ENCODE data around the gene SH2D6. TPM values are rescaled to one million over a fixed set of nuclear protein-coding genes. Genes with fewer than 3 reads are reported as not detected.

Gene SH2D6
- total RNA-seq, 1 experiment from 2014 or later: 2.3 TPM

DNA sequence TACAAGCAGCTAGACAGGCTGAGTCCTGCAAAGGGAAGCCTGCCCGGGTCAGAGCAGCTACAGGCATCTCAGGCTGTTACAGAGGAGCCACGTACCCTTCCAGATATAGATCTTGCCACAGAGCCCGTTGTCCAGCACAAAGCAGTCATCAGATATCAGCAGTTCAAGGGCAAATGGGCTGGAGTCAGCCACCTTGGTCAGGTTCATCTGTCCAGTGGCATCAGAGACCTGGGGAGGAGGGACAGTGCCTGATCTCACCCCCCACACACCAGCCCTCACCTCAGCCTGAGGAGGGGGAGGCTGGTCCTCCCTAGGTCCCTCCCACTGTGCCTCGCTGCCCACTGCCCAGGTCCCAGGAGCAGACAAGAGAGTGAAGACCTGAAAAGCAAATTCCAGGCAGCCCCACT is 20.6 kb upstream of the SH2D6 start:
- Histone ChIP-seq H3K9me2 (ENCODE audit: insufficient read depth) (no peaks in the 10 kb centered on the region), H3K27me3 (ENCODE audit: insufficient read depth, low read depth) (no peaks in the 10 kb centered on the region), H3K9me3 (ENCODE audit: insufficient read depth, low read depth) (no peaks in the 10 kb centered on the region), H3F3A (ENCODE audit: insufficient read depth, low read depth) (peaks cover 27% of the 10 kb centered on the region), H3K4me3 (no peak overlapping the region), H2AFZ (no peak overlapping the region), H3K36me3 (ENCODE audit: low read depth) (0 out of 2 replicates have a peak, but pooled peaks cover 10% of the 10 kb centered on the region), H4K20me1 (ENCODE audit: insufficient read depth) (no peaks in the 10 kb centered on the region), H3K79me2 (ENCODE audit: low read depth) (no peaks in the 10 kb centered on the region), H3K4me1 (replicated peaks; ENCODE audit: insufficient read depth) (peaks cover 32% of the 10 kb centered on the region), H3K4me2 (peak overlapping the region; percentile 91), H3K27ac (peak overlapping the region; percentile 75)
- intact Hi-C loops (cut with micrococcal nuclease; ENCODE audit: unreplicated experiment): loop anchor here (1.0 kb wide), 1 partner anchor 12 kb away; the partner anchor contains the start of gene CAPG
- ChIA-PET POLR2A (ENCODE audit: unreplicated experiment) (no interaction called here), CTCF (no interaction called here)
- DNase-seq: no peak
- no TSS peak for BruUV-seq (replicated peaks)
- no peak for TF ChIP-seq EZH2 (IDR thresholded peaks at IDR 0.05; ENCODE audit: low read depth)
- TF ChIP-seq, protein P1, sequence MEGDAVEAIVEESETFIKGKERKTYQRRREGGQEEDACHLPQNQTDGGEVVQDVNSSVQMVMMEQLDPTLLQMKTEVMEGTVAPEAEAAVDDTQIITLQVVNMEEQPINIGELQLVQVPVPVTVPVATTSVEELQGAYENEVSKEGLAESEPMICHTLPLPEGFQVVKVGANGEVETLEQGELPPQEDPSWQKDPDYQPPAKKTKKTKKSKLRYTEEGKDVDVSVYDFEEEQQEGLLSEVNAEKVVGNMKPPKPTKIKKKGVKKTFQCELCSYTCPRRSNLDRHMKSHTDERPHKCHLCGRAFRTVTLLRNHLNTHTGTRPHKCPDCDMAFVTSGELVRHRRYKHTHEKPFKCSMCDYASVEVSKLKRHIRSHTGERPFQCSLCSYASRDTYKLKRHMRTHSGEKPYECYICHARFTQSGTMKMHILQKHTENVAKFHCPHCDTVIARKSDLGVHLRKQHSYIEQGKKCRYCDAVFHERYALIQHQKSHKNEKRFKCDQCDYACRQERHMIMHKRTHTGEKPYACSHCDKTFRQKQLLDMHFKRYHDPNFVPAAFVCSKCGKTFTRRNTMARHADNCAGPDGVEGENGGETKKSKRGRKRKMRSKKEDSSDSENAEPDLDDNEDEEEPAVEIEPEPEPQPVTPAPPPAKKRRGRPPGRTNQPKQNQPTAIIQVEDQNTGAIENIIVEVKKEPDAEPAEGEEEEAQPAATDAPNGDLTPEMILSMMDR (conservative IDR thresholded peaks at IDR 0.05): no peak

DNA sequence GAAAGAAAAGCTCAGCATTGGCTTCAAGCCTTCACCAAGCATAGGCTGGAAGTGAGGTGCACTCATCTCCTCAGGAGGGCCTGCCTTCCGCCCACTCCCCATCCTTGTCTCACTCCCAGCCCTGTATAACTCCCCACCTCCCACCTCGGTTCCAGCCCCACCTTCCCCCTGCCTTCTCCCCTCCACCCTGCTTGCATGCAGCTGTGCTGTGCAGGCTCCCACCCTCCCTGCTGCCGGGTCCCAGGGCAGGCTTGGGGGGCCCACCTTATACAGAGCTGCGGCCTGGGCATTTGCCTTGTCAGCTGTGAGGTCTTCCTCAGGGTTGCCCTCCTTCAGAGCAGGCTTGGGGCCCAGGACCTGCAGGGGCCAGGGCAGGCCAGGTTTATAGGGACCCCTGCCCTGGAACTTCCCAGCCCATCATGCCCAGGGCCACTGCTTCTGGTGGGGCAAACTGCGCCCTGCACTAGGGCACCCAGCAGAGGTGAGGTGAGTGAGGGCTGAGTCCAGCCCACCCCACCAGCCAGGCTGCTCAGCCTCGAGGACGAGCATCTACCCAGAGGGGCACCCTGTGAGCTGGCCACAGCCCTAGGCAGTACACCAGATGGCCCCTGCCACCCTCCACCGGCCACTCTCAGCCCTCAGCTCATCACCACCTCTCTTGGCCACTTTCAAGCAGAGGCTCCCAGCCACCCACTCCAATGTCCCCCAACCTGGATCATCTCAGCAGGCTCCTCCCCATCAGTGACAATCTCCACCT is 19.9 kb upstream of the SH2D6 start:
- 0 out of 2 replicates have a peak, but pooled peaks cover 10% of the 10 kb centered on the region for H3K36me3 ChIP-seq (ENCODE audit: low read depth)

DNA sequence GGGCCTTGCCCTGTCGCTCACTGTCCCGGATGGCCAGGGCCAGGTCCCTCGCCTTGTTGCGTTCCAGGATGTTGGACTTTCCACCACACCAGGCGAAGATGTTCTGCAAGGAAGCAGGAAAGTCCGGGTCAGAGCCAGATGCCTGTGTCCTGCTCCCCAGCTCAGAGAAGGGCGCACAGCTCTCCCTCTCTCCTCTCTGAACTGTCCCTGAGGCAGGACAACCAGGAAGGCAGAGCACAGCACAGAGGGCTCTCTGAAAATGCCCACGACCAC is 19.4 kb upstream of the SH2D6 start:
- BruUV-seq (replicated peaks): no TSS peak
- Histone ChIP-seq H3K9me2 (ENCODE audit: insufficient read depth) (no peaks in the 10 kb centered on the region), H3K4me1 (replicated peaks; ENCODE audit: insufficient read depth) (peaks cover 32% of the 10 kb centered on the region), H3F3A (ENCODE audit: insufficient read depth, low read depth) (peaks cover 27% of the 10 kb centered on the region), H3K27ac (no peak overlapping the region), H3K9me3 (ENCODE audit: insufficient read depth, low read depth) (no peaks in the 10 kb centered on the region; the same call in 1 of the 2 replicates), H4K20me1 (ENCODE audit: insufficient read depth) (no peaks in the 10 kb centered on the region), H3K79me2 (ENCODE audit: low read depth) (peaks cover 5% of the 10 kb centered on the region; the same call in 1 of the 2 replicates), H3K4me2 (no peak overlapping the region), H3K4me3 (no peak overlapping the region), H3K36me3 (ENCODE audit: low read depth) (0 out of 2 replicates have a peak, but pooled peaks cover 10% of the 10 kb centered on the region), H3K27me3 (ENCODE audit: insufficient read depth, low read depth) (no peaks in the 10 kb centered on the region), H2AFZ (no peak overlapping the region)
- DNase-seq: no peak
- no peak for TF ChIP-seq EZH2 (IDR thresholded peaks at IDR 0.05; ENCODE audit: low read depth)
- TF ChIP-seq, protein P1 (conservative IDR thresholded peaks at IDR 0.05): no peak
- POLR2A ChIA-PET (ENCODE audit: unreplicated experiment): no interaction called here
- intact Hi-C loops (cut with micrococcal nuclease; ENCODE audit: unreplicated experiment): no loop called here
- CTCF ChIA-PET: no interaction called here

More for the DNA sequence above, 19.9 kb upstream of the SH2D6 start:
- no peaks in the 10 kb centered on the region for H3K27me3 ChIP-seq (ENCODE audit: insufficient read depth, low read depth)
- no peaks in the 10 kb centered on the region for H3K9me3 ChIP-seq (ENCODE audit: insufficient read depth, low read depth)
- POLR2A ChIA-PET (ENCODE audit: unreplicated experiment): no interaction called here
- no peaks in the 10 kb centered on the region for H4K20me1 ChIP-seq (ENCODE audit: insufficient read depth)
- peaks cover 5% of the 10 kb centered on the region; the same call in 1 of the 2 replicates for H3K79me2 ChIP-seq (ENCODE audit: low read depth)
- TF ChIP-seq, protein P1 (conservative IDR thresholded peaks at IDR 0.05): no peak
- no peak for TF ChIP-seq EZH2 (IDR thresholded peaks at IDR 0.05; ENCODE audit: low read depth)
- no peak overlapping the region for H3K4me2 ChIP-seq
- no peak for DNase-seq
- CTCF ChIA-PET: no interaction called here
- BruUV-seq (replicated peaks): no TSS peak
- H2AFZ ChIP-seq: no peak overlapping the region
- H3K4me1 ChIP-seq (replicated peaks; ENCODE audit: insufficient read depth): peaks cover 32% of the 10 kb centered on the region
- H3K9me2 ChIP-seq (ENCODE audit: insufficient read depth): no peaks in the 10 kb centered on the region
- H3K27ac ChIP-seq: peak overlapping the region; percentile 75; the same call in 1 of the 2 replicates
- no peak overlapping the region for H3K4me3 ChIP-seq
- intact Hi-C loops (cut with micrococcal nuclease; ENCODE audit: unreplicated experiment): no loop called here
- H3F3A ChIP-seq (ENCODE audit: insufficient read depth, low read depth): peaks cover 27% of the 10 kb centered on the region
